HG03520 (cell line): ENCODE measurements around the gene CSNK1G1.
"Not testable (repeated sequence)": the region's sequence is repeated elsewhere in the genome, so short reads cannot be mapped to it uniquely, and the experiment has no call there.

Source experiments
- ATAC-seq: cut with Tn5 transposase; IDR thresholded peaks from one replicate; pipeline ENCODE4 v1.9.1; 2021; ENCODE audit warnings: mild to moderate bottlenecking, moderate library complexity; ENCODE audit not compliant: unreplicated experiment

The CSNK1G1 gene

GRCh38 chr15:64246364-64247189 lies 109.4 kb downstream of the CSNK1G1 start:
- ATAC-seq = peak; percentile 80

- ATAC-seq = no peak
Observed at GRCh38 chr15:64245405-64245804, 110.6 kb downstream of the CSNK1G1 start.

- no peak for ATAC-seq
Observed at GRCh38 chr15:64237677-64238076, 118.3 kb downstream of the CSNK1G1 start.

- ATAC-seq = no peak
Observed at GRCh38 chr15:64236156-64236894, 119.6 kb downstream of the CSNK1G1 start.

GRCh38 chr15:64235552-64235951 lies 120.4 kb downstream of the CSNK1G1 start:
- no peak for ATAC-seq

GRCh38 chr15:64233299-64233698 lies 122.7 kb downstream of the CSNK1G1 start:
- no peak for ATAC-seq

GRCh38 chr15:64232400-64232799 lies 123.6 kb downstream of the CSNK1G1 start:
- no peak for ATAC-seq

- ATAC-seq = no peak
Observed at GRCh38 chr15:64229129-64229724, 126.7 kb downstream of the CSNK1G1 start.

GRCh38 chr15:64225804-64226203 lies 130.2 kb downstream of the CSNK1G1 start:
- ATAC-seq = no peak

GRCh38 chr15:64224511-64224910 lies 131.5 kb downstream of the CSNK1G1 start:
- no peak for ATAC-seq

- no peak for ATAC-seq
Observed at GRCh38 chr15:64223882-64224281, 132.1 kb downstream of the CSNK1G1 start.

- no peak for ATAC-seq
Observed at GRCh38 chr15:64222573-64223366, 133.2 kb downstream of the CSNK1G1 start.

- not testable (repeated sequence) for ATAC-seq
Observed at GRCh38 chr15:64221911-64222310, 134.1 kb downstream of the CSNK1G1 start.

GRCh38 chr15:64217429-64217750 lies 138.6 kb downstream of the CSNK1G1 start:
- ATAC-seq = not testable (repeated sequence)

GRCh38 chr15:64216730-64217428 lies 139.1 kb downstream of the CSNK1G1 start:
- ATAC-seq = no peak

GRCh38 chr15:64216196-64216595 lies 139.8 kb downstream of the CSNK1G1 start:
- no peak for ATAC-seq

GRCh38 chr15:64213646-64214045 lies 142.3 kb downstream of the CSNK1G1 start:
- ATAC-seq = no peak

GRCh38 chr15:64211696-64212095 lies 144.3 kb downstream of the CSNK1G1 start:
- ATAC-seq = no peak

GRCh38 chr15:64210371-64210770 lies 145.6 kb downstream of the CSNK1G1 start:
- no peak for ATAC-seq

- ATAC-seq = no peak
Observed at GRCh38 chr15:64209680-64210334, 146.2 kb downstream of the CSNK1G1 start.
